ENCODE data around the gene SCAPER.
A peak's percentile ranks its signal among the peaks of the same experiment; 100 is the strongest.

DNA sequence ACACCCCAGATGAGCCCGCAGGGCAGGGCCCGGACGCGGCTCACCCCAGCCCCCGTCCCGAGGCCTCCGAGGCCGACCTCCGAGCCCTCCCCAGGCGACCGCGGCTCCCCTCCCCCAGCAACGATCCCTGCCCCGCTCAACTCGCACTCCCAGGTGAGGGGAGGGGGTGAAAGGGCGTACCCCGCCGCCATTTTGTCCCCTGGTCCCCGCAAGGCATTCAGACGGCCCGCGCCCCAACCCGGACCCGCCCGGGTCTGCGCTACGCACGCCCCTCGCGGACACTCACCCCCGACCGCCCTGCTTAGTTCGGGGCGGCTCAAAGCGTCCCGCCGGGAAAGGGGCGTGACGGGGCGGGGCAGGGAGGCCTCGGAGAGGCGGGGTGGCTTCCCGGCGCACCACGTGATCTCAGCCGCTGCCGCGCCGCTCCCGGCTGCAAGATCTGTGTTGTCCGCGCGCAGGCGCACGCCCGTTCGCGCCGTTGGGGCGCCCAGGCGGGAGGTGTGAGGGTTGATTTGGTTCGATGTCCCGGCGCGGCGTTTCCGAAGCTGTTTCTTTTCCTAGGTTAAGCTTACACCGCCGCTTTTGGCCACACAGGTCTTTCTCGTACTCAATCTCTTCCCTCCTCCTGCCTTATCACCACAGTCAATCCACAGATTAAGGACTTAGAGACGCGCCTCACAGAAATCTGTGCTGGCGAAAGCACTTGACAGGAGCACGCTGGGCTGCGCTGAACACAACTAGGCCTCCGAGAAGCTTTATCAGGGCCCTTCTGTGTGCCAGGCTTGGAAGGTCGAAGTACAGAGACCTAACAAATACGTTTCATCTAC lies at the start of gene SCAPER:
- peak; percentile 74 for TF ChIP-seq YY1 (IDR thresholded peaks at IDR 0.05)
- TF ChIP-seq, protein P1, sequence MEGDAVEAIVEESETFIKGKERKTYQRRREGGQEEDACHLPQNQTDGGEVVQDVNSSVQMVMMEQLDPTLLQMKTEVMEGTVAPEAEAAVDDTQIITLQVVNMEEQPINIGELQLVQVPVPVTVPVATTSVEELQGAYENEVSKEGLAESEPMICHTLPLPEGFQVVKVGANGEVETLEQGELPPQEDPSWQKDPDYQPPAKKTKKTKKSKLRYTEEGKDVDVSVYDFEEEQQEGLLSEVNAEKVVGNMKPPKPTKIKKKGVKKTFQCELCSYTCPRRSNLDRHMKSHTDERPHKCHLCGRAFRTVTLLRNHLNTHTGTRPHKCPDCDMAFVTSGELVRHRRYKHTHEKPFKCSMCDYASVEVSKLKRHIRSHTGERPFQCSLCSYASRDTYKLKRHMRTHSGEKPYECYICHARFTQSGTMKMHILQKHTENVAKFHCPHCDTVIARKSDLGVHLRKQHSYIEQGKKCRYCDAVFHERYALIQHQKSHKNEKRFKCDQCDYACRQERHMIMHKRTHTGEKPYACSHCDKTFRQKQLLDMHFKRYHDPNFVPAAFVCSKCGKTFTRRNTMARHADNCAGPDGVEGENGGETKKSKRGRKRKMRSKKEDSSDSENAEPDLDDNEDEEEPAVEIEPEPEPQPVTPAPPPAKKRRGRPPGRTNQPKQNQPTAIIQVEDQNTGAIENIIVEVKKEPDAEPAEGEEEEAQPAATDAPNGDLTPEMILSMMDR (IDR thresholded peaks at IDR 0.05; ENCODE audit: low read depth, low read length, missing input control) = no peak
- TF ChIP-seq, protein P2, sequence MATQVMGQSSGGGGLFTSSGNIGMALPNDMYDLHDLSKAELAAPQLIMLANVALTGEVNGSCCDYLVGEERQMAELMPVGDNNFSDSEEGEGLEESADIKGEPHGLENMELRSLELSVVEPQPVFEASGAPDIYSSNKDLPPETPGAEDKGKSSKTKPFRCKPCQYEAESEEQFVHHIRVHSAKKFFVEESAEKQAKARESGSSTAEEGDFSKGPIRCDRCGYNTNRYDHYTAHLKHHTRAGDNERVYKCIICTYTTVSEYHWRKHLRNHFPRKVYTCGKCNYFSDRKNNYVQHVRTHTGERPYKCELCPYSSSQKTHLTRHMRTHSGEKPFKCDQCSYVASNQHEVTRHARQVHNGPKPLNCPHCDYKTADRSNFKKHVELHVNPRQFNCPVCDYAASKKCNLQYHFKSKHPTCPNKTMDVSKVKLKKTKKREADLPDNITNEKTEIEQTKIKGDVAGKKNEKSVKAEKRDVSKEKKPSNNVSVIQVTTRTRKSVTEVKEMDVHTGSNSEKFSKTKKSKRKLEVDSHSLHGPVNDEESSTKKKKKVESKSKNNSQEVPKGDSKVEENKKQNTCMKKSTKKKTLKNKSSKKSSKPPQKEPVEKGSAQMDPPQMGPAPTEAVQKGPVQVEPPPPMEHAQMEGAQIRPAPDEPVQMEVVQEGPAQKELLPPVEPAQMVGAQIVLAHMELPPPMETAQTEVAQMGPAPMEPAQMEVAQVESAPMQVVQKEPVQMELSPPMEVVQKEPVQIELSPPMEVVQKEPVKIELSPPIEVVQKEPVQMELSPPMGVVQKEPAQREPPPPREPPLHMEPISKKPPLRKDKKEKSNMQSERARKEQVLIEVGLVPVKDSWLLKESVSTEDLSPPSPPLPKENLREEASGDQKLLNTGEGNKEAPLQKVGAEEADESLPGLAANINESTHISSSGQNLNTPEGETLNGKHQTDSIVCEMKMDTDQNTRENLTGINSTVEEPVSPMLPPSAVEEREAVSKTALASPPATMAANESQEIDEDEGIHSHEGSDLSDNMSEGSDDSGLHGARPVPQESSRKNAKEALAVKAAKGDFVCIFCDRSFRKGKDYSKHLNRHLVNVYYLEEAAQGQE (IDR thresholded peaks at IDR 0.05) = no peak
- no peak for TF ChIP-seq GABPA (IDR thresholded peaks at IDR 0.05 in 1 of 2, conservative IDR thresholded peaks at IDR 0.05 in 1 of 2)
- TF ChIP-seq JUND (IDR thresholded peaks at IDR 0.05) = no peak
- no peak for TF ChIP-seq EGR1 (IDR thresholded peaks at IDR 0.05; ENCODE audit: low read depth in 2 of 2)
- TF ChIP-seq HNF4G (IDR thresholded peaks at IDR 0.05) = peak; percentile 17
- TF ChIP-seq, protein P3, sequence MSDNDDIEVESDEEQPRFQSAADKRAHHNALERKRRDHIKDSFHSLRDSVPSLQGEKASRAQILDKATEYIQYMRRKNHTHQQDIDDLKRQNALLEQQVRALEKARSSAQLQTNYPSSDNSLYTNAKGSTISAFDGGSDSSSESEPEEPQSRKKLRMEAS (IDR thresholded peaks at IDR 0.05) = peak; percentile 91
- TF ChIP-seq HNF4A (conservative IDR thresholded peaks at IDR 0.05) = peak in 1 of 2 donors; percentile 55
